Measurements from ENCODE around the gene ECE1.
"Not testable (repeated sequence)": the region's sequence is repeated elsewhere in the genome, so short reads cannot be mapped to it uniquely, and the experiment has no call there.

ECE1 gene

GRCh38 chr1:21229246-21230000 lies 60.8 kb downstream of the ECE1 start:
- Mint-ChIP-seq H3K36me3 (peaks cover 46% of the 10 kb centered on the region), H3K4me3 (no peak overlapping the region), H3K27ac (no peak overlapping the region), H3K9me3 (no peaks in the 10 kb centered on the region), H3K27me3 (no peaks in the 10 kb centered on the region), H3K4me1 (no peaks in the 10 kb centered on the region)
- DNase-seq: no peak
- CTCF ChIA-PET: no interaction called here

GRCh38 chr1:21228224-21228623 lies 62.0 kb downstream of the ECE1 start:
- H3K4me3 Mint-ChIP-seq, H3K4me1 Mint-ChIP-seq, CTCF ChIA-PET, H3K27ac Mint-ChIP-seq, DNase-seq, H3K9me3 Mint-ChIP-seq, H3K27me3 Mint-ChIP-seq: not testable (repeated sequence)
- H3K36me3 Mint-ChIP-seq: peaks cover 50% of the 10 kb centered on the region

DNA sequence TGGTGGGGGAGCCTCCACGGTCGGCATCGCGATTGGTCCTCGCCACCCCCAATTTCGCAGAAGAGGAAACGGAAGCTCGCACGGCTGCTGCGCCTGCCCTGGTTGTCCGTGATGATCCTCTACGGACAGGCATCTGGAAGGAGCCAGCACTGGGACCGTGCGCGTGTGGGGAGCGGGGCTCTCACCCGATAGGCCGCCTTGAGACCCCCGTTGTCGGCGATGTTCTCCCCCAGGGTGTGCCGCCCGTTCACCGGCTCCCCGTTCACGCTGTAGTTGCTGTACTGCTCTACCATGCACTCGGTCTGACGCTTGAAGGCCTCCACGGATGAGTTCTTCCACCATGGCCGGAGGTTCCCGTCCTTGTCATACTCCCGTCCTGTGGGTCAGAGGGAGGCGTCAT lies 65.2 kb downstream of the ECE1 start:
- no peaks in the 10 kb centered on the region for H3K4me1 Mint-ChIP-seq
- CTCF ChIA-PET: interaction anchor here (1.6 kb wide), 1 partner anchor 16 kb away, joined by 4 read pairs; no protein-coding TSS in a partner anchor
- no peak overlapping the region for H3K27ac Mint-ChIP-seq
- H3K4me3 Mint-ChIP-seq: no peak overlapping the region
- no peaks in the 10 kb centered on the region for H3K27me3 Mint-ChIP-seq
- DNase-seq: no peak
- peaks cover 53% of the 10 kb centered on the region for H3K36me3 Mint-ChIP-seq
- no peaks in the 10 kb centered on the region for H3K9me3 Mint-ChIP-seq

GRCh38 chr1:21220815-21221214 lies 69.4 kb downstream of the ECE1 start:
- Mint-ChIP-seq H3K4me3 (no peak overlapping the region), H3K36me3 (peaks cover 29% of the 10 kb centered on the region), H3K27me3 (no peaks in the 10 kb centered on the region), H3K9me3 (no peaks in the 10 kb centered on the region), H3K4me1 (peaks cover 4% of the 10 kb centered on the region), H3K27ac (no peak overlapping the region)
- CTCF ChIA-PET: interaction anchor here (1.7 to 3.7 kb wide), 2 partner anchors 11 to 148 kb away, joined by 4 to 17 read pairs; no protein-coding TSS in a partner anchor
- no peak for DNase-seq

GRCh38 chr1:21219674-21220073 lies 70.6 kb downstream of the ECE1 start:
- no peak for DNase-seq
- H3K27ac Mint-ChIP-seq: no peak overlapping the region
- no peak overlapping the region for H3K4me3 Mint-ChIP-seq
- H3K4me1 Mint-ChIP-seq: peaks cover 4% of the 10 kb centered on the region
- H3K27me3 Mint-ChIP-seq: no peaks in the 10 kb centered on the region
- H3K36me3 Mint-ChIP-seq: peaks cover 24% of the 10 kb centered on the region
- H3K9me3 Mint-ChIP-seq: no peaks in the 10 kb centered on the region
- CTCF ChIA-PET: interaction anchor here (3.7 to 4.9 kb wide), 2 partner anchors 149 to 151 kb away, joined by 17 to 57 read pairs; no protein-coding TSS in a partner anchor

GRCh38 chr1:21217812-21218596 lies 72.3 kb downstream of the ECE1 start:
- Mint-ChIP-seq H3K4me1 (peaks cover 4% of the 10 kb centered on the region), H3K36me3 (peaks cover 14% of the 10 kb centered on the region), H3K9me3 (no peaks in the 10 kb centered on the region), H3K4me3 (no peak overlapping the region), H3K27ac (no peak overlapping the region), H3K27me3 (no peaks in the 10 kb centered on the region)
- DNase-seq: peak; percentile 59
- CTCF ChIA-PET: interaction anchor here (0.5 to 4.9 kb wide), 24 partner anchors 9 to 364 kb away, joined by 3 to 57 read pairs (median 4); no protein-coding TSS in a partner anchor

DNA sequence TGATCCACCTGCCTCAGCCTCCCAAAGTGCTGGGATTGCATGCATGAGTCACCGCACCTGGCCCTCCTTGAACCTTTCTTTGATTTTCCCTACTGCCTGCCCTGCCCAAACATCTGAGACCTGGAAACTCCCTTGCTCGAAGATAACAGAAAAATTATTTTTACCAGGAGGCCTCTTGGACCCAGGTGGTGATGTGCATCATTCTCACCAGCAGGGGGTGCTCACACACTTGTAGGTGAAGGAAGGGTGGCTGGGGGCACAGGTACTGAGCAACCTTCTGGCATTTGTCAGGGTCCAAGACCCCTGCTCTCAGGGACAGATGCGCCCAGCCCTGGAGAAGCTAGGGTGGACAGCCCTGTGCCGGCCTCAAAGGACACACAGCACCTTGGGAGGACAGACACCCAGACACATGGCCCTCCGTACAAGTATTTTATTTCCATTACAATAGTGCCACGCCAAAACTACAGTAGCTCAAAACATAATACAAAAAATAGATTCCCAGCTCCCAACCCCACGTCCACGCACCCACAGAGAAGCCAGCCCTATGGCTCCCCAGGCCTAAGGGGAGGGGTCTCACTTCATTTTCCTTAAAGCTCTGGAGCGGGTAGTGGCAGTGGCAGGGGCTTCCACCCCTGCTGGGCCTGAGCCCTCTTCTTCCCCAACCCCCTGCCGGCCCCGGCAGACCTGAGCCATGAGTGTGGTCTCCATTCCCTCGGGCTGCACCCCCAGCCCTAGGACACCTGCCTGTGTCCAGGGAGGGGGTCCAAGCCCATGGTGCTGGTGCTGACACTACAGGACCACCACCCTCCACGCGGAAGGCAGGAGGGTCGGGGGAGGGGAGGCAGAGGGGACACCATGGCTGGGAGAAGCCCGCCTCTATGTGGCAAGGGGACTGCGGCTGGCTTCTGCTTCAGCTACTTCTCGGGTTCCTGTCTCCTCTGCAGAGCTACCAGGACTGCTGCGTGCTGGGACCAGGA lies 73.1 kb downstream of the ECE1 start:
- H3K36me3 Mint-ChIP-seq: peaks cover 13% of the 10 kb centered on the region
- CTCF ChIA-PET: interaction anchor here (0.6 to 4.9 kb wide), 21 partner anchors 9 to 510 kb away, joined by 3 to 57 read pairs (median 4); no protein-coding TSS in a partner anchor

GRCh38 chr1:21212126-21212525 lies 78.1 kb downstream of the ECE1 start:
- H3K36me3 Mint-ChIP-seq: peaks cover 1% of the 10 kb centered on the region
- H3K27ac Mint-ChIP-seq: no peak overlapping the region
- peaks cover 4% of the 10 kb centered on the region for H3K4me1 Mint-ChIP-seq
- no peaks in the 10 kb centered on the region for H3K27me3 Mint-ChIP-seq
- H3K9me3 Mint-ChIP-seq: no peaks in the 10 kb centered on the region
- no peak overlapping the region for H3K4me3 Mint-ChIP-seq
- CTCF ChIA-PET: interaction anchor here (0.8 to 1.4 kb wide), 2 partner anchors 17 to 21 kb away, joined by 3 to 4 read pairs; no protein-coding TSS in a partner anchor
- no peak for DNase-seq

More for the DNA sequence above, 73.1 kb downstream of the ECE1 start:
- Mint-ChIP-seq H3K27ac (peak overlapping the region; percentile 62), H3K4me1 (peaks cover 4% of the 10 kb centered on the region), H3K4me3 (no peak overlapping the region), H3K9me3 (no peaks in the 10 kb centered on the region), H3K27me3 (no peaks in the 10 kb centered on the region)
- peak; percentile 80 for DNase-seq

DNA sequence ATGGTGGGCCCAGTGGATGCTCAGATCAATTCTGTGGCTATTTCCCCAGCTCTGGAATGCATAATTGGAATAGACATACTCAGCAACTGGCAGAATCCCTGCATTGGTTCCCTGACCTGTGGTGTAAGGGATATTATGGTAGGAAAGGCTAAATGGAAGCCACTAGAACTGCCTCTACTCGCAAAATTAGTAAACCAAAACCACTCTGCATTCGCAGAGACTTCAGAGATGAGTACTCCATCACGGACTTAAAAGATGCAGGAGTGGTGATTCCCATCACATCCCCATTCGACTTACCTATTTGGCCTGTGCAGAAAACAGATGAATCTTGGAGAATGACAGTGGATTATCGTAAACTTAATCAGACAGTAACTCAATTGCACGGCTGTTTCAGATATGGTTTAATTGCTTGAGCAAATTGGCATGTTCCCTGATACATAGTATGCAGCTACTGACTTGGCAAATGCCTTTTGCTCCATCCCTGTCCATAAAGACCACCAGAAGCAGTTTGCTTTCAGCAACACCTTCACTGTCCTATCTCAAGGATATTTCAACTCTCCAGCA lies 82.0 kb downstream of the ECE1 start:
- not testable (repeated sequence) for H3K4me3 Mint-ChIP-seq, H3K9me3 Mint-ChIP-seq, H3K27me3 Mint-ChIP-seq, H3K36me3 Mint-ChIP-seq, DNase-seq, H3K27ac Mint-ChIP-seq, H3K4me1 Mint-ChIP-seq
- CTCF ChIA-PET: interaction anchor here (1.6 to 2.0 kb wide), 3 partner anchors 10 to 160 kb away, joined by 4 to 9 read pairs (median 7); no protein-coding TSS in a partner anchor

DNA sequence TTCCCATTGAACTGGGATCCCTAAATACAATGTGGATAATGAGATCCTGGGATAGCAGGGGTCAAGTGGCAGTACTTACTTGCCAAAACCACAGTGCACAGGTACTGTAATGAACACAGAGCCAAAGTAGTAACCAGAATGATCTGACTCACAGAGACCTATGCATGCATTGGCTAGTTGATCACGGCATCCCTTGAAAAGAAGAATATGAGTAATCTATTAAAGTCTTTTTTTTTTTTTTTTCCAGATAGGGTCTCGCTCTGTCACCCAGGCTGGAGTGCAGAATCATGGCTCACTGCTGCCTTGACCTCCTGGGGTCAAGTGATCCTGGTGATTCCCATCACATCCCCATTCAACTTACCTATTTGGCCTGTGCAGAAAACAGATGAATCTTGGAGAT lies 84.1 kb downstream of the ECE1 start:
- Mint-ChIP-seq H3K4me1 (no peaks in the 10 kb centered on the region), H3K27me3 (peaks cover 2% of the 10 kb centered on the region), H3K36me3 (no peaks in the 10 kb centered on the region), H3K9me3 (no peaks in the 10 kb centered on the region), H3K4me3 (no peak overlapping the region), H3K27ac (no peak overlapping the region)
- CTCF ChIA-PET: no interaction called here
- DNase-seq: no peak

DNA sequence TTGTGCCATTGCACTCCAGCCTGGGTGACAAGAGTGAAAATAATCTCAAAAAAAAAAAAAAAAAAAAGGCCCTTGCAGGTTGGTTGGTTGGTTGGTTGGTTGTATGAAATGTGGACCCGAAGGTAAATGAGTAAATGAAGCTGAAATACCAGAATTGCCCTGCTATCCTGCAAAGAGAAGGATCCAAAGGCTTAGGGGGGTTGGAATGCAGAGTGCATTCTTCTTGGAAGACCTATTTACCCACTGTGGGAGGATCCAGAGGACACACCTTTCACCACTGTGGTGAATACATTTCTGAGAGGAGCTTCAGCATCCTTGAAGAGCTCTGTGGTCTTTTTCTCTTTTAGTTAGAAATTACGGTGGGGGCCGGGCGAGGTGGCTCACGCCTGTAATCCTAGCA lies 84.8 kb downstream of the ECE1 start:
- no peak overlapping the region for H3K4me3 Mint-ChIP-seq
- no peaks in the 10 kb centered on the region for H3K36me3 Mint-ChIP-seq
- no peaks in the 10 kb centered on the region for H3K4me1 Mint-ChIP-seq
- H3K27me3 Mint-ChIP-seq: peaks cover 6% of the 10 kb centered on the region
- H3K9me3 Mint-ChIP-seq: no peaks in the 10 kb centered on the region
- DNase-seq: no peak
- H3K27ac Mint-ChIP-seq: no peak overlapping the region
- CTCF ChIA-PET: interaction anchor here (0.6 kb wide), 1 partner anchor 684 kb away, joined by 3 read pairs; no protein-coding TSS in a partner anchor

DNA sequence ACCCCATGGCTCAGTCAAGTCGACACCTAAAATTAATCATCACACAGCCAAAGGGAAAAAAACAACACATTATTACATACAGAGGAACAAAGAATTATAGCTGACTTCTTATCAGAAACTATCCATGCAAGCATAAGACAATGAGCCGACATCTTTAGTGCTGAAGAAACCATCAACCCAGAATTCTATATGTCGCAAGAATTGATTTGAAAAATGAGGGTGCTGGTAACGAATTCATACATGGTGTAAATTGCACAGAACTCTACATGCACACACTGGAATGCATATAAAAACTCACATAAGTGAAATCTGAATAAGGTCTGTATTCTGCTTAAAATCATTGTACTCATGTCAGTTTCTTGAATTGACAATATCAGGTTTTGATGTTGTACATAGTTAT lies 88.6 kb downstream of the ECE1 start:
- Mint-ChIP-seq H3K27ac (no peak overlapping the region), H3K4me3 (no peak overlapping the region), H3K9me3 (no peaks in the 10 kb centered on the region), H3K27me3 (peaks cover 18% of the 10 kb centered on the region), H3K4me1 (no peaks in the 10 kb centered on the region), H3K36me3 (no peaks in the 10 kb centered on the region)
- no peak for DNase-seq
- CTCF ChIA-PET: interaction anchor here (1.4 kb wide), 1 partner anchor 53 kb away, joined by 4 read pairs; no protein-coding TSS in a partner anchor

- CTCF ChIA-PET: interaction anchor here (1.4 kb wide), 1 partner anchor 54 kb away, joined by 4 read pairs; no protein-coding TSS in a partner anchor
- H3K27me3 Mint-ChIP-seq: peaks cover 23% of the 10 kb centered on the region
These were observed 89.0 kb downstream of the ECE1 start for GRCh38 chr1:21201238-21201637.

More at GRCh38 chr1:21201238-21201637, 89.0 kb downstream of the ECE1 start:
- not testable (repeated sequence) for H3K4me1 Mint-ChIP-seq, H3K9me3 Mint-ChIP-seq, H3K27ac Mint-ChIP-seq, H3K36me3 Mint-ChIP-seq, DNase-seq, H3K4me3 Mint-ChIP-seq
